SK-N-SH (cell line): ENCODE measurements around the gene OPCML. TPM values are rescaled to one million over a fixed set of nuclear protein-coding genes. Genes with fewer than 3 reads are reported as not detected.

ENCODE experiments used
- CTCF ChIA-PET: fragments of 300-600, 350-600 bp; formaldehyde crosslinking; extraction: SDS; loops from one replicate; lab custom pipeline; 2021; lab: Yijun Ruan, JAX
- POLR2A ChIA-PET: fragments of 350-600 bp; sonication (Branson Sonifier 250); formaldehyde crosslinking; extraction: SDS; loops from one replicate; lab custom pipeline; 2020; ENCODE audit warnings: antibody characterized with exemption, inconsistent platforms; lab: Yijun Ruan, JAX
- DNase-seq: peaks from one replicate; pipeline ENCODE4 v3.0.0; 2012
- H2AFZ ChIP-seq: fragments of 200-600 bp; sonication (generic); 2 replicates; pipeline ENCODE4 v1.8.1; 2016; ENCODE audit warnings: antibody characterized with exemption, mild to moderate bottlenecking, low read depth
- H3F3A ChIP-seq: fragments of 200-600 bp; sonication (generic); replicated peaks from 2 replicates; pipeline ENCODE3; 2016; ENCODE audit warnings: antibody characterized with exemption, mild to moderate bottlenecking; ENCODE audit not compliant: insufficient read depth
- H3K27ac ChIP-seq, 2 experiments: fragments of 200-500 bp in 1 of 2; fragments of 200-600 bp in 1 of 2; sonication (Bioruptor generic) in 1 of 2; sonication (generic), shearing (Covaris generic) in 1 of 2; 2 replicates each; pipeline versions ENCODE4 v1.5.1 to v1.6.1; 2014 to 2016; ENCODE audit warnings: low read depth in 2 of 2, inconsistent platforms in 1 of 2, low read length in 1 of 2, mild to moderate bottlenecking in 1 of 2, mixed read lengths in 1 of 2
- H3K27me3 ChIP-seq: fragments of 200-600 bp; sonication (generic), shearing (Covaris generic); 2 replicates; pipeline ENCODE4 v1.6.1; 2016; ENCODE audit warnings: mixed run types; ENCODE audit not compliant: insufficient read depth
- H3K36me3 ChIP-seq, 2 experiments: fragments of 200-500 bp in 1 of 2; fragments of 200-600 bp in 1 of 2; sonication (Bioruptor generic) in 1 of 2; sonication (generic) in 1 of 2; replicated peaks in 1 of 2; 2 replicates each; pipeline versions ENCODE3 to v1.5.1; 2014 to 2016; ENCODE audit warnings: low read length in 1 of 2, mild to moderate bottlenecking in 1 of 2; ENCODE audit not compliant: insufficient read depth in 2 of 2, control insufficient read depth in 1 of 2
- H3K4me1 ChIP-seq, 2 experiments: fragments of 200-500 bp in 1 of 2; fragments of 200-600 bp in 1 of 2; sonication (Bioruptor generic) in 1 of 2; sonication (generic), shearing (Covaris generic) in 1 of 2; 2 replicates each; pipeline versions ENCODE4 v1.5.1 to v1.6.1; 2014 to 2016; ENCODE audit warnings: low read depth in 1 of 2, low read length in 1 of 2, mixed run types in 1 of 2; ENCODE audit not compliant: insufficient read depth in 2 of 2, control insufficient read depth in 1 of 2
- H3K4me2 ChIP-seq: fragments of 200-600 bp; sonication (generic), shearing (Covaris generic); 2 replicates; pipeline ENCODE4 v1.6.1; 2017; ENCODE audit warnings: mixed run types
- H3K4me3 ChIP-seq, 2 experiments: fragments of 200-500 bp in 1 of 2; fragments of 200-600 bp in 1 of 2; sonication (Bioruptor generic) in 1 of 2; sonication (generic), shearing (Covaris generic) in 1 of 2; 2 replicates each; pipeline versions ENCODE4 v1.5.1 to v1.8.1; 2014 to 2016; ENCODE audit warnings: low read depth in 2 of 2, inconsistent platforms in 1 of 2, low read length in 1 of 2, mild to moderate bottlenecking in 1 of 2, mixed read lengths in 1 of 2, moderate library complexity in 1 of 2
- H3K79me2 ChIP-seq: fragments of 200-600 bp; sonication (generic); 2 replicates; pipeline ENCODE4 v1.8.1; 2017; ENCODE audit warnings: mild to moderate bottlenecking; ENCODE audit not compliant: insufficient read depth
- H3K9ac ChIP-seq: fragments of 200-600 bp; sonication (generic); 2 replicates; pipeline ENCODE4 v1.6.1; 2017; ENCODE audit warnings: mixed run types
- H3K9me2 ChIP-seq: fragments of 200-600 bp; sonication (generic); 2 replicates; pipeline ENCODE4 v1.6.1; 2017; ENCODE audit warnings: mixed run types
- H3K9me3 ChIP-seq: fragments of 200-600 bp; sonication (generic); 2 replicates; pipeline ENCODE4 v1.6.1; 2017; ENCODE audit warnings: mixed run types, mild to moderate bottlenecking, moderate library complexity
- H4K20me1 ChIP-seq: fragments of 200-600 bp; sonication (generic); 2 replicates; pipeline ENCODE4 v1.6.1; 2017; ENCODE audit warnings: mild to moderate bottlenecking, mixed run types; ENCODE audit not compliant: insufficient read depth
- ELF1 ChIP-seq: IDR thresholded peaks from 2 replicates; pipeline ENCODE4 v1.4.0; 2012
- EP300 ChIP-seq, 2 experiments: IDR thresholded peaks; 2 replicates each; pipeline versions ENCODE4 v1.4.0 to v1.6.1; 2012; ENCODE audit warnings: borderline replicate concordance in 1 of 2, low read depth in 1 of 2, low read length in 1 of 2
- FOXJ3 ChIP-seq: sonication (generic); formaldehyde crosslinking; IDR thresholded peaks from 2 replicates; pipeline ENCODE4 v1.5.1; 2020; ENCODE audit warnings: mild to moderate bottlenecking, missing genetic modification reagents
- GABPA ChIP-seq: IDR thresholded peaks from 2 replicates; pipeline ENCODE4 v1.4.0; 2012; ENCODE audit warnings: low read depth, mild to moderate bottlenecking
- GATA2 ChIP-seq: sonication (generic); formaldehyde crosslinking; IDR thresholded peaks from 2 replicates; pipeline ENCODE4 v1.5.0; 2020; ENCODE audit warnings: mild to moderate bottlenecking, missing genetic modification reagents
- JUND ChIP-seq: IDR thresholded peaks from 2 replicates; pipeline ENCODE4 v1.4.0; 2012
- NRF1 ChIP-seq: IDR thresholded peaks from 2 replicates; pipeline ENCODE4 v1.6.1; 2012; ENCODE audit warnings: low read depth, mild to moderate bottlenecking, low read length
- RAD21 ChIP-seq: IDR thresholded peaks from 2 replicates; pipeline ENCODE4 v1.6.1; 2012; ENCODE audit warnings: mild to moderate bottlenecking, low read length
- RFX5 ChIP-seq: IDR thresholded peaks from 2 replicates; pipeline ENCODE4 v1.6.1; 2012; ENCODE audit warnings: mild to moderate bottlenecking, improper control_type of control experiment, low read length
- SIN3A ChIP-seq: IDR thresholded peaks from 2 replicates; pipeline ENCODE4 v1.6.1; 2012; ENCODE audit warnings: low read depth, mild to moderate bottlenecking, low read length, moderate library complexity, borderline replicate concordance
- SMC3 ChIP-seq: IDR thresholded peaks from 2 replicates; pipeline ENCODE4 v1.6.1; 2012; ENCODE audit warnings: low read depth, low read length, improper control_type of control experiment
- WGBS: methylation state at CpG from one replicate; pipeline ENCODE4 v1.1.6; 2017; ENCODE audit warnings: low lambda C conversion rate; 5-methylcytosine and 5-hydroxymethylcytosine counted together
- polyA plus RNA-seq, 3 experiments: library from polyadenylated mRNA; depleted of rRNA; stranded (reverse); fragments of >200 nt; gene quantifications; 2 replicates each; pipeline ENCODE4 v1.2.3, GENCODE V29; 2012
- TF ChIP-seq, protein P1 (sequence below): IDR thresholded peaks from 2 replicates; pipeline ENCODE4 v1.4.0; 2012; ENCODE audit warnings: low read depth, borderline replicate concordance
- TF ChIP-seq, protein P2 (sequence below): IDR thresholded peaks from 2 replicates; pipeline ENCODE4 v1.4.0; 2012; ENCODE audit warnings: low read depth, borderline replicate concordance

The OPCML gene
- polyA plus RNA-seq, 1 of the 3 experiments (the other 2 are of a cell fraction), result not detected

DNA sequence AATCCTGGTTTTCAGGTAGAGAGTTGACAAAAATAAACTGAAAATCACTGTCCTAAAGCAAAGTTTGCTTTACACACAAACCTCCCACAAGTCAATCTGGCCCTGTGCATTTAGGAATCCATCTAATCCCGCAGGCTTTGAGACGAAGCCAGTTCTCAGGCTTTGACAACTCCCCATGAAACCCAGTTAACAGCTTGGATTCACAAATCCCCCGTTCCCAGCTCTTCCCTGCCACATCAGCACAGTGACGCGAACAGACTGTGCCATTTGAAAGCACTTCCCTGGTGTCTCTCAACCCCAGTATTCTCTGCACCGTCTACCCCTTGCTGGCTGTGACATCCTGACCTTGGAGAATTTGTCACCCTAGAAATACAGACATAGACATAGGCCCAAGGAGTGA, 117.8 kb downstream of the OPCML start:
- H3K36me3 ChIP-seq, result no peaks in the 10 kb centered on the region
- H3K9ac ChIP-seq, result no peak overlapping the region
- H2AFZ ChIP-seq, result no peak overlapping the region
- H3K27me3 ChIP-seq, result no peaks in the 10 kb centered on the region
- H4K20me1 ChIP-seq, result no peaks in the 10 kb centered on the region
- no peak for DNase-seq
- no peaks in the 10 kb centered on the region for H3K4me1 ChIP-seq
- TF ChIP-seq SMC3 (no peak), JUND (no peak), SIN3A (no peak), ELF1 (no peak), FOXJ3 (CRISPR knock-in tag) (no peak), NRF1 (no peak), RFX5 (no peak), EP300 (IDR thresholded peaks at IDR 0.05; ENCODE audit: borderline replicate concordance in 1 of 2, low read depth in 1 of 2, low read length in 1 of 2) (no peak), RAD21 (no peak), GATA2 (CRISPR knock-in tag) (no peak), GABPA (no peak)
- TF ChIP-seq, protein P1, sequence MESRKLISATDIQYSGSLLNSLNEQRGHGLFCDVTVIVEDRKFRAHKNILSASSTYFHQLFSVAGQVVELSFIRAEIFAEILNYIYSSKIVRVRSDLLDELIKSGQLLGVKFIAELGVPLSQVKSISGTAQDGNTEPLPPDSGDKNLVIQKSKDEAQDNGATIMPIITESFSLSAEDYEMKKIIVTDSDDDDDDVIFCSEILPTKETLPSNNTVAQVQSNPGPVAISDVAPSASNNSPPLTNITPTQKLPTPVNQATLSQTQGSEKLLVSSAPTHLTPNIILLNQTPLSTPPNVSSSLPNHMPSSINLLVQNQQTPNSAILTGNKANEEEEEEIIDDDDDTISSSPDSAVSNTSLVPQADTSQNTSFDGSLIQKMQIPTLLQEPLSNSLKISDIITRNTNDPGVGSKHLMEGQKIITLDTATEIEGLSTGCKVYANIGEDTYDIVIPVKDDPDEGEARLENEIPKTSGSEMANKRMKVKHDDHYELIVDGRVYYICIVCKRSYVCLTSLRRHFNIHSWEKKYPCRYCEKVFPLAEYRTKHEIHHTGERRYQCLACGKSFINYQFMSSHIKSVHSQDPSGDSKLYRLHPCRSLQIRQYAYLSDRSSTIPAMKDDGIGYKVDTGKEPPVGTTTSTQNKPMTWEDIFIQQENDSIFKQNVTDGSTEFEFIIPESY, result no peak
- no peak overlapping the region for H3K4me3 ChIP-seq
- no peaks in the 10 kb centered on the region for H3K9me2 ChIP-seq
- WGBS, result 41% methylated on average over 6 of the region's 6 CpGs
- no peaks in the 10 kb centered on the region for H3K9me3 ChIP-seq
- ChIA-PET CTCF (no interaction called here), POLR2A (no interaction called here)
- no peak overlapping the region for H3K4me2 ChIP-seq
- no peak overlapping the region for H3K27ac ChIP-seq
- no peaks in the 10 kb centered on the region for H3F3A ChIP-seq
- H3K79me2 ChIP-seq, result no peaks in the 10 kb centered on the region

DNA sequence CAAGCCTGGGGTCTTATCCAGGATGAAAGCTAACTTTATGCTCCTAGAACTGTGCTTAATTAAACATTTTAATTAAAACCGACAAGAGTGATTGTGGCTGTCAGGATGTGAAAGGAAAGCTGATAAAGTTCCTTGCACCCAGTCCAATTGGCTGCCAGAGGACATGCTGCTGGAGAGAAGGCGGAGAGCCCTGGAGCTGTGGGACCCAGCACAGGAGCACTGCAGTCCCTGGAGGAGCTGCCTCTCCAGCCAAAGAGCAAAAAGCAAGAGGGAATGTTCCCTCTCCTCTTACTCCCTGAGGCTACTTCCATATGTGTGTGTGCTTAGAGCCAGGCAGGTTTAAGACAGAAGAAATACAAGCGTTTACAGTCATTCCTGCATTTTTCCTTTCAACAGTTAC, 118.6 kb downstream of the OPCML start:
- H3K9me2 ChIP-seq, result no peaks in the 10 kb centered on the region
- ChIA-PET CTCF (interaction anchor here (1.2 kb wide), 1 partner anchor 10 kb away, joined by 4 read pairs; no protein-coding TSS in a partner anchor), POLR2A (no interaction called here)
- H3K79me2 ChIP-seq, result no peaks in the 10 kb centered on the region
- no peaks in the 10 kb centered on the region for H3F3A ChIP-seq
- 19% methylated on average over 3 of the region's 3 CpGs for WGBS
- no peaks in the 10 kb centered on the region for H3K36me3 ChIP-seq
- no peaks in the 10 kb centered on the region for H3K9me3 ChIP-seq
- no peak for DNase-seq
- H3K9ac ChIP-seq, result no peak overlapping the region
- H4K20me1 ChIP-seq, result no peaks in the 10 kb centered on the region
- no peak overlapping the region for H3K27ac ChIP-seq
- H3K27me3 ChIP-seq, result no peaks in the 10 kb centered on the region
- H3K4me2 ChIP-seq, result no peak overlapping the region
- no peak overlapping the region for H3K4me3 ChIP-seq
- TF ChIP-seq, protein P1, result no peak
- TF ChIP-seq, protein P2, sequence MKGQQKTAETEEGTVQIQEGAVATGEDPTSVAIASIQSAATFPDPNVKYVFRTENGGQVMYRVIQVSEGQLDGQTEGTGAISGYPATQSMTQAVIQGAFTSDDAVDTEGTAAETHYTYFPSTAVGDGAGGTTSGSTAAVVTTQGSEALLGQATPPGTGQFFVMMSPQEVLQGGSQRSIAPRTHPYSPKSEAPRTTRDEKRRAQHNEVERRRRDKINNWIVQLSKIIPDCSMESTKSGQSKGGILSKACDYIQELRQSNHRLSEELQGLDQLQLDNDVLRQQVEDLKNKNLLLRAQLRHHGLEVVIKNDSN, result no peak
- no peak overlapping the region for H2AFZ ChIP-seq
- H3K4me1 ChIP-seq, result no peaks in the 10 kb centered on the region
